CD14-positive monocyte (primary cell): ENCODE measurements around the gene PSMB7. TPM values are rescaled to one million over a fixed set of nuclear protein-coding genes. Genes with fewer than 3 reads are reported as not detected.
A peak's percentile ranks its signal among the peaks of the same experiment; 100 is the strongest.

Experiments
- DNase-seq, 3 donors: peaks; one replicate each; pipeline ENCODE4 v3.0.0-alpha.2; 2011 to 2022
- H2AFZ ChIP-seq: 2 replicates; pipeline ENCODE4 v1.6.0; 2012; ENCODE audit warnings: mild to moderate bottlenecking, low read depth, low read length, inconsistent platforms; ENCODE audit not compliant: insufficient read depth, poor library complexity, severe bottlenecking
- H3K27ac ChIP-seq, 2 donors: 1 replicate in 1 of 2; 2 replicates in 1 of 2; pipeline ENCODE4 v1.5.1; 2012 to 2013; ENCODE audit warnings: low read length in 2 of 2, control low read depth in 1 of 2, inconsistent platforms in 1 of 2, low read depth in 1 of 2, mild to moderate bottlenecking in 1 of 2
- H3K27me3 ChIP-seq, 2 donors: one replicate each; pipeline versions ENCODE4 v1.6.0 to v1.6.1; 2011 to 2013; ENCODE audit warnings: low read length in 2 of 2; ENCODE audit not compliant: control insufficient read depth in 2 of 2, insufficient read depth in 2 of 2
- H3K36me3 ChIP-seq, 2 donors: replicated peaks in 1 of 2; 1 replicate in 1 of 2; 2 replicates in 1 of 2; pipeline versions ENCODE4 v1.5.1 to v1.6.1; 2012 to 2013; ENCODE audit warnings: low read length in 2 of 2, control low read depth in 1 of 2, inconsistent platforms in 1 of 2, mild to moderate bottlenecking in 1 of 2; ENCODE audit not compliant: insufficient read depth in 2 of 2, control insufficient read depth in 1 of 2
- H3K4me1 ChIP-seq, 2 donors: 1 replicate in 1 of 2; 2 replicates in 1 of 2; pipeline versions ENCODE4 v1.5.1 to v1.6.1; 2012 to 2013; ENCODE audit warnings: low read length in 2 of 2, control low read depth in 1 of 2, inconsistent platforms in 1 of 2, mild to moderate bottlenecking in 1 of 2, moderate library complexity in 1 of 2; ENCODE audit not compliant: insufficient read depth in 2 of 2, control insufficient read depth in 1 of 2
- H3K4me2 ChIP-seq: replicated peaks from 2 replicates; pipeline ENCODE3; 2012; ENCODE audit warnings: low read length, moderate library complexity, mild to moderate bottlenecking; ENCODE audit not compliant: poor library complexity, severe bottlenecking; ENCODE audit errors: extremely low read depth
- H3K4me3 ChIP-seq, 3 experiments: fragments of 200-600 bp in 1 of 3; sonication (generic) in 1 of 3; replicated peaks in 1 of 3; 1 replicate in 2 of 3; 2 replicates in 1 of 3; pipeline ENCODE4 v1.5.1; 2011 to 2013; ENCODE audit warnings: low read length in 3 of 3, mild to moderate bottlenecking in 3 of 3, control low read depth in 2 of 3, low read depth in 2 of 3, inconsistent platforms in 1 of 3, moderate library complexity in 1 of 3
- H3K79me2 ChIP-seq: 2 replicates; pipeline ENCODE4 v1.6.0; 2012; ENCODE audit warnings: mild to moderate bottlenecking, control low read depth, inconsistent platforms, low read length, moderate library complexity; ENCODE audit not compliant: insufficient read depth
- H3K9ac ChIP-seq: 2 replicates; pipeline ENCODE4 v1.6.0; 2017; ENCODE audit warnings: low read length, mild to moderate bottlenecking; ENCODE audit not compliant: insufficient read depth, poor library complexity, severe bottlenecking
- H3K9me3 ChIP-seq, 2 donors: replicated peaks in 1 of 2; 1 replicate in 1 of 2; 2 replicates in 1 of 2; pipeline versions ENCODE4 v1.5.1 to v1.6.1; 2012 to 2013; ENCODE audit warnings: low read length in 2 of 2, control low read depth in 1 of 2; ENCODE audit not compliant: control insufficient read depth in 1 of 2, insufficient read depth in 1 of 2
- H4K20me1 ChIP-seq: 2 replicates; pipeline ENCODE4 v1.6.0; 2012; ENCODE audit warnings: mild to moderate bottlenecking, low read length, control low read depth, moderate library complexity; ENCODE audit not compliant: insufficient read depth
- H3K27ac Mint-ChIP-seq, 7 donors: one replicate each; pipeline ENCODE4 v1.8.0; 2020; ENCODE audit warnings: mild to moderate bottlenecking in 7 of 7, mixed read lengths in 7 of 7, moderate library complexity in 6 of 7, inconsistent platforms in 2 of 7
- H3K27me3 Mint-ChIP-seq, 3 donors: one replicate each; pipeline ENCODE4 v1.8.0; 2021 to 2022; ENCODE audit warnings: low read depth in 3 of 3, mild to moderate bottlenecking in 3 of 3, mixed read lengths in 3 of 3, moderate library complexity in 3 of 3, inconsistent platforms in 1 of 3
- H3K36me3 Mint-ChIP-seq, 2 donors: one replicate each; pipeline ENCODE4 v1.8.0; 2020; ENCODE audit warnings: mixed read lengths in 2 of 2, inconsistent platforms in 1 of 2, mild to moderate bottlenecking in 1 of 2
- H3K4me1 Mint-ChIP-seq: one replicate; pipeline ENCODE4 v1.8.0; 2020; ENCODE audit warnings: mild to moderate bottlenecking, mixed read lengths
- H3K4me3 Mint-ChIP-seq, 2 donors: one replicate each; pipeline ENCODE4 v1.8.0; 2020; ENCODE audit warnings: mild to moderate bottlenecking in 2 of 2, mixed read lengths in 2 of 2, moderate library complexity in 1 of 2
- H3K9me3 Mint-ChIP-seq, 7 donors: one replicate each; pipeline ENCODE4 v1.8.0; 2020 to 2022; ENCODE audit warnings: mixed read lengths in 7 of 7, mild to moderate bottlenecking in 6 of 7, moderate library complexity in 6 of 7, inconsistent platforms in 2 of 7
- WGBS: methylation state at CpG from one replicate; pipeline ENCODE4 v1.1.5; 2013; ENCODE audit warnings: missing lambda C conversion rate; ENCODE audit not compliant: insufficient coverage; 5-methylcytosine and 5-hydroxymethylcytosine counted together
- intact Hi-C, 2 donors: fragments of 100-400 bp; cut with micrococcal nuclease; formaldehyde crosslinking; loops; one replicate each; pipeline versions ENCODE4 v1.15.0 to v1.15.1; 2023
- polyA plus RNA-seq, 3 donors: library from polyadenylated mRNA; depleted of rRNA in 1 of 3; unstranded in 2 of 3; stranded (reverse) in 1 of 3; fragments of 300-500 nt in 2 of 3; fragments of >200 nt in 1 of 3; fragmentation: Illumina TruSeq in 2 of 3; gene quantifications; 1 replicate in 2 of 3; 2 replicates in 1 of 3; pipeline ENCODE4 v1.2.3, GENCODE V29; 2012 to 2021
- TF ChIP-seq, protein P1 (sequence below): fragments of 200-600 bp; IDR thresholded peaks from one replicate; pipeline ENCODE4 v1.8.0; 2022; ENCODE audit warnings: antibody characterized with exemption, mild to moderate bottlenecking

The PSMB7 gene
- polyA plus RNA-seq, 3 donors, result 129 to 194 (median 191) TPM

DNA sequence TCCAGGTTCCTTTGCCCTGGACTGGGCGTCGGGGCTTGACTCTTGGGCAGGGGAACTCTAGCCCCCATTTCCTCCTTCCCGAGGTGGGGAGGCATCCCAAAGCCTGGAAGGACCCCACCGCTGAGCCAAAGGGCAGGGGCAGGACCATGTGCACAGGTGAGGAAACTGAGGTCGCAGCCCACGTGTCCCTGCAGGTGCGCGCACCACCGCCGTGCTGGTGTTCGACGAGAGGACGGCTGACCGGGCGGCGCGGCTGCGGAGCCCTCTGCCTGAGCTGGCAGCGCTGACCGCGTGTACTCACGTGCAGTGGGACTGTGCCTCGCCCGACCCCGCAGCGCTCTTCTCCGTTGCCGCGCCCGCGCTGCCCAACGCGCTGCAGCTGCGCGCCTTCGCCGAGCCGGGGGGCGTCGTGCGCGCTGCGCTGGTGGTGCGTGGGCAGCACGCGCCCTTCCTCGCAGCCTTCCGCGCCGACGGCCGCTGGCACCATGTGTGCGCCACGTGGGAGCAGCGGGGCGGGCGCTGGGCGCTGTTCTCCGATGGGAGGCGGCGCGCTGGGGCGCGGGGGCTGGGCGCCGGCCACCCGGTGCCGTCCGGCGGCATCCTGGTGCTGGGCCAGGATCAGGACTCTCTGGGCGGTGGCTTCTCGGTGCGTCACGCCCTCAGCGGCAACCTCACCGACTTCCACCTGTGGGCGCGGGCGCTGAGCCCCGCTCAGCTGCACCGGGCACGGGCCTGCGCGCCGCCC is 37.8 kb upstream of the PSMB7 start:
- H3K9me3 Mint-ChIP-seq, result peaks cover 0 to 10% (median 0%) of the 10 kb centered on the region in 7 donors

GRCh38 chr9:124452326-124452725 is 37.1 kb upstream of the PSMB7 start:
- Mint-ChIP-seq H3K27me3 (peaks cover 35 to 58% (median 54%) of the 10 kb centered on the region in 3 donors), H3K9me3 (peaks cover 0 to 10% (median 0%) of the 10 kb centered on the region in 7 donors), H3K27ac (no peak overlapping the region), H3K4me3 (peak overlapping the region in 1 of 2 donors; percentile 72), H3K36me3 (no peaks in the 10 kb centered on the region), H3K4me1 (peaks cover 7% of the 10 kb centered on the region)
- DNase-seq, result no peak
- no peaks in the 10 kb centered on the region for H4K20me1 ChIP-seq
- H3K79me2 ChIP-seq, result no peaks in the 10 kb centered on the region
- no peaks in the 10 kb centered on the region for H3K36me3 ChIP-seq
- 83% methylated on average over 18 of the region's 19 CpGs for WGBS
- no peak overlapping the region for H2AFZ ChIP-seq
- TF ChIP-seq, protein P1, sequence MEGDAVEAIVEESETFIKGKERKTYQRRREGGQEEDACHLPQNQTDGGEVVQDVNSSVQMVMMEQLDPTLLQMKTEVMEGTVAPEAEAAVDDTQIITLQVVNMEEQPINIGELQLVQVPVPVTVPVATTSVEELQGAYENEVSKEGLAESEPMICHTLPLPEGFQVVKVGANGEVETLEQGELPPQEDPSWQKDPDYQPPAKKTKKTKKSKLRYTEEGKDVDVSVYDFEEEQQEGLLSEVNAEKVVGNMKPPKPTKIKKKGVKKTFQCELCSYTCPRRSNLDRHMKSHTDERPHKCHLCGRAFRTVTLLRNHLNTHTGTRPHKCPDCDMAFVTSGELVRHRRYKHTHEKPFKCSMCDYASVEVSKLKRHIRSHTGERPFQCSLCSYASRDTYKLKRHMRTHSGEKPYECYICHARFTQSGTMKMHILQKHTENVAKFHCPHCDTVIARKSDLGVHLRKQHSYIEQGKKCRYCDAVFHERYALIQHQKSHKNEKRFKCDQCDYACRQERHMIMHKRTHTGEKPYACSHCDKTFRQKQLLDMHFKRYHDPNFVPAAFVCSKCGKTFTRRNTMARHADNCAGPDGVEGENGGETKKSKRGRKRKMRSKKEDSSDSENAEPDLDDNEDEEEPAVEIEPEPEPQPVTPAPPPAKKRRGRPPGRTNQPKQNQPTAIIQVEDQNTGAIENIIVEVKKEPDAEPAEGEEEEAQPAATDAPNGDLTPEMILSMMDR, result no peak
- no peak overlapping the region for H3K27ac ChIP-seq
- H3K4me3 ChIP-seq, result no peak overlapping the region
- H3K27me3 ChIP-seq, result peaks cover 18 to 38% of the 10 kb centered on the region in 2 donors
- H3K9me3 ChIP-seq, result peaks cover 0 to 6% of the 10 kb centered on the region in 2 donors
- H3K4me2 ChIP-seq, result no peak overlapping the region
- no peak overlapping the region for H3K9ac ChIP-seq
- intact Hi-C loops, result no loop called here
- H3K4me1 ChIP-seq, result peaks cover 0 to 7% of the 10 kb centered on the region in 2 donors

More for the DNA sequence above, 37.8 kb upstream of the PSMB7 start:
- WGBS, result 41% methylated on average over 85 of the region's 85 CpGs
- peak overlapping the region in 1 of 2 donors; percentile 72 for H3K4me3 Mint-ChIP-seq
- peaks cover 18 to 38% of the 10 kb centered on the region in 2 donors for H3K27me3 ChIP-seq
- no peak overlapping the region for H3K27ac ChIP-seq
- H3K4me1 Mint-ChIP-seq, result peaks cover 7% of the 10 kb centered on the region
- intact Hi-C loops, result no loop called here
- H3K36me3 ChIP-seq, result no peaks in the 10 kb centered on the region
- no peak for DNase-seq
- H3K4me3 ChIP-seq, result peak overlapping the region in 1 of 3 experiments; percentile 46
- H3K27me3 Mint-ChIP-seq, result peaks cover 35 to 58% (median 55%) of the 10 kb centered on the region in 3 donors
- peaks cover 0 to 7% of the 10 kb centered on the region in 2 donors for H3K4me1 ChIP-seq
- TF ChIP-seq, protein P1, result no peak
- no peaks in the 10 kb centered on the region for H3K36me3 Mint-ChIP-seq
- H3K9ac ChIP-seq, result no peak overlapping the region
- H3K79me2 ChIP-seq, result no peaks in the 10 kb centered on the region
- peak overlapping the region; percentile 54 for H3K4me2 ChIP-seq
- no peak overlapping the region for H3K27ac Mint-ChIP-seq
- no peak overlapping the region for H2AFZ ChIP-seq
- no peaks in the 10 kb centered on the region for H4K20me1 ChIP-seq
- peaks cover 0 to 6% of the 10 kb centered on the region in 2 donors for H3K9me3 ChIP-seq
